T-helper 2 cell treated with Interferon-gamma antibody and Interleukin-4, amounts not matched to agents 5 μg/mL and 100 μg/mL, for 36 hours (primary cell): ENCODE results near the gene SMIM38.
"Not testable (repeated sequence)": the region's sequence is repeated elsewhere in the genome, so short reads cannot be mapped to it uniquely, and the experiment has no call there.

Experiments used
- DNase-seq: peaks from one replicate; pipeline ENCODE4 v3.0.0; 2021; ENCODE audit warnings: low spot score
- H3K27ac Mint-ChIP-seq: one replicate; pipeline ENCODE4 v1.8.0; 2021; ENCODE audit warnings: mild to moderate bottlenecking, mixed read lengths
- H3K27me3 Mint-ChIP-seq: one replicate; pipeline ENCODE4 v1.8.0; 2021; ENCODE audit warnings: low read depth, mixed read lengths
- H3K36me3 Mint-ChIP-seq: one replicate; pipeline ENCODE4 v1.8.0; 2021; ENCODE audit warnings: low read depth, mixed read lengths
- H3K4me1 Mint-ChIP-seq: one replicate; pipeline ENCODE4 v1.8.0; 2021; ENCODE audit warnings: low read depth, mixed read lengths
- H3K4me3 Mint-ChIP-seq: one replicate; pipeline ENCODE4 v1.8.0; 2022; ENCODE audit warnings: mild to moderate bottlenecking, moderate library complexity, mixed read lengths
- H3K9me3 Mint-ChIP-seq: one replicate; pipeline ENCODE4 v1.8.0; 2021; ENCODE audit warnings: mixed read lengths

SMIM38 gene

DNA sequence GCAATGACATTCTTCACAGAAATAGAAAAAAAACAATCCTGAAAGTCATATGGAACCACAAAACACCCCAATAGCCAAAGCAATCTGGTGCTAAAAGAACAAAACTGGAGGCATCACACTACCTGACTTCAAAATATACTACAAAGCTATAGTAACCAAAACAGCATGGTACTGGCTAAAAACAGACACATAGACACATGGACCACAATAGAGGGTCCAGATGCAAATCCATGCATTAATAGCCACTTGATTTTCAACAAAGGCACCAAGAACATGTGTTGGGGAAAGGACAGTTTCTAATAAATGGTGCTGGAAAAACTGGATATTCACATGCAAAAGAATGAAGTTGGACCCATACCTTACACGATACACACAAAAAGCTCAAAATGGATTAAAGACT lies 27.9 kb upstream of the SMIM38 start:
- peaks cover 9% of the 10 kb centered on the region for H3K4me1 Mint-ChIP-seq
- DNase-seq, result no peak
- no peaks in the 10 kb centered on the region for H3K36me3 Mint-ChIP-seq
- H3K27me3 Mint-ChIP-seq, result no peaks in the 10 kb centered on the region
- H3K9me3 Mint-ChIP-seq, result peaks cover 11% of the 10 kb centered on the region
- no peak overlapping the region for H3K4me3 Mint-ChIP-seq
- no peak overlapping the region for H3K27ac Mint-ChIP-seq

DNA sequence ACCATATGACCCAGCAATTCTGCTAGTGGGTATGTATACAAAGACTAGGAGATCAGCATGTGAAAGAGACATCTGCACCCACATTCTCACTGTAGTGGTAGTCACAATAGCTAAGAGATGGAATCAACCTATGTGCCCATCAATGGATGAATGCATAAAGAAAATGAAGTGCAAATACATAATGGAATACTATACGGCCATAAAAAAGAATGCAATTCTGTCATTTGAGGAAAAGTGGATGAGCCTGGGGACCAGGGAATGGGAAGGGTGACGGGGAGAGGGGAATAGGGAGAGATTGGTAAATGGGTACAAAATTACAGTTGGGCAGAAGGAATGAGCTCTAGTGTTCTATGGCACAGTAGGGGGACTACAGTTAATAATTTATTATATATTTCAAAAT lies 26.7 kb upstream of the SMIM38 start:
- no peak for DNase-seq
- Mint-ChIP-seq H3K9me3 (peaks cover 22% of the 10 kb centered on the region), H3K4me1 (peaks cover 4% of the 10 kb centered on the region), H3K27me3 (no peaks in the 10 kb centered on the region), H3K36me3 (peaks cover under 1% of the 10 kb centered on the region), H3K4me3 (no peak overlapping the region), H3K27ac (no peak overlapping the region)

DNA sequence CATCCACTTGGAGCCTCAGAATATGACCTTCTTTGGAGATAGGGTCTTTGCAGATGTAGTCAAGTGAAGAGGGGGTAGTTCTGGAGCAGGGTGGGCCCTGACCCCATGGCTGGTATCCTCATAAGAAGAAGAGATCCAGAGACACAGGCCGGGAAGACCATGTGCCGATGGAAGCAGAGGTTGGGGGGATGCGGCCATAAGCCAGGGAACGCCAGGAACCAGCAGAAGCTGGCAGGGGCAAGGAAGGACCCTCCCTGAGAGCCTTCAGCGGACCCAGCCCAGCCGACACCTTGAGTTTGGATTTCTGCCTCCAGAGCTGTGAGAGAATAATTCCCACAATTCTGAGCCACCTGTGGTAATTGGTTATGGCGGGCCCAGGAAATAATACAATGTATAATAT lies 26.1 kb upstream of the SMIM38 start:
- no peak for DNase-seq
- Mint-ChIP-seq H3K27me3 (no peaks in the 10 kb centered on the region), H3K27ac (no peak overlapping the region), H3K9me3 (peaks cover 22% of the 10 kb centered on the region), H3K4me1 (no peaks in the 10 kb centered on the region), H3K36me3 (peaks cover 2% of the 10 kb centered on the region), H3K4me3 (no peak overlapping the region)

DNA sequence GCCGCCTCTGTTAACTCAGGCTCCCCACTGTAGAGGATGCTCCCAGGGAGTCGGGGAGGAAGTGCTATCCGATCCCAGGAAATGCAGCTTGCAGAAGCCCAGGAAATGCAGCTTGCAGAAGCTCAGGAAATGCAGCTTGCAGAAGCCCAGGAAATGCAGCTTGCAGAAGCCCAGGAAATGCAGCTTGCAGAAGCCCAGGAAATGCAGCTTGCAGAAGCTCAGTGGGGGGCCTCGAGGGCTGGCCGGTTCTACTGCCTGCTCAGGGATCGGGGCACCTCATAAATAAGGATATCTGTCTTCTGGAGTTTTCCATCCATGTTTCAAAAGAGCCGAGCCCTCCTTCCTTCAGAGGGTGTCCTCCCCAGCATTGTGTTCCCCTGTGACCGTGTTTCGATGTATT lies 25.1 kb upstream of the SMIM38 start:
- H3K4me1 Mint-ChIP-seq, result no peaks in the 10 kb centered on the region
- H3K4me3 Mint-ChIP-seq, result no peak overlapping the region

DNA sequence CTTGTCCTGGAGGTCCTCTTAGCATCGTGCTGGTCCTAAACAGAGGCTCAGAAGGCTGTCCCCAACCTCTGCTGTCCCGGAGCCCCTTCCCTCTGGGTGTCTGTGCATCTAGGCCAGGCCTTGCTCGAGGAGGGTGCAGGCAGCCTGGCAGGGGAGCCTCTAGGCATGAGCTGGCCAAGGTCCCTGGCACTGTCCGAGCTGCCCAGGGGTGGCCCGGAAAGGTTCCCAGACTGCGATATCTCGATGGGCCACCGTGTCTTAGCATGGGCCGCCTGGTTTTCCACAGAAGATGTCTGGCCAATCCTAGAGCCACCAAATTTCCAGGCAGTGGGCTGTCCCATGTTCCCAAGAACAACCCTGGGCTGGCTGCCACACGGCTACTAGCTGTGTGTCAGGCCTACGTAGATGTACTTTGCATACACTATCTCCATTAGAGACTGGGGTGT lies 24.6 kb upstream of the SMIM38 start:
- peaks cover 27% of the 10 kb centered on the region for H3K9me3 Mint-ChIP-seq
- peaks cover 2% of the 10 kb centered on the region for H3K36me3 Mint-ChIP-seq
- no peak for DNase-seq
- no peaks in the 10 kb centered on the region for H3K4me1 Mint-ChIP-seq
- no peaks in the 10 kb centered on the region for H3K27me3 Mint-ChIP-seq
- H3K27ac Mint-ChIP-seq, result no peak overlapping the region
- H3K4me3 Mint-ChIP-seq, result no peak overlapping the region

More for the DNA sequence above, 25.1 kb upstream of the SMIM38 start:
- DNase-seq, result no peak
- Mint-ChIP-seq H3K36me3 (peaks cover 2% of the 10 kb centered on the region), H3K9me3 (peaks cover 22% of the 10 kb centered on the region), H3K27ac (no peak overlapping the region), H3K27me3 (no peaks in the 10 kb centered on the region)

DNA sequence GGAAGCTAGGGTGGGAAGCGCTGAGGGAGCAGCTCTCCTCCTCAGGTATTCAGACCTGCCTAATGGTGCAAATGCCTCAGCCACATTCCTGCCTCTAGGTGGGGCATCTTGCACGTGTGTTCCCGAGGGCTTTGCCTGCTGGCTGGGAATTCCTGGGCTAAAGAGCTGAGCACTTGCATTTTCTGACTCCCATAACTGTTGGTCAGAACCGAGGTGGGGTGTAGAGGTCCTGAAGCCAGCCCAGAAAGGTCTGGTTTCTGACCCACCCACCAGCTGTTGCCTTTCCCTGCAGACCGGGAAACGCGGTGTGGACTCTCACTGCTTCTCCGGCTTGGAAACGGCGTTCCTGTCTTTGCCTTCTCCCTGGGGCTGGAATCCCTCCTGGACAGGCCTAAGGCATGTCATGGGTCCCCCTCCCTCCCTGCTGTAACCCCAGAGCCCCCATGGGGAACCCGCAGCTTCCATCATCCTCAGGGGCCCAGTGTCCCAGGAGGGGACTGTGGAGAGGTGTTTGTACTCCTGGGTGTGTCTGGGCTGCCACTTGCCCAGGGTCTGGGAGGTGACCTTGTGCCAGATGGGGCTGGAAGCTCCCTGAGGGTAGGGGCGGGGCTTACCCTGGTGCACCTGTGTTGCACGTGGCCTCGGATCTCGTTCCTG lies 24.0 kb upstream of the SMIM38 start:
- Mint-ChIP-seq H3K4me3 (no peak overlapping the region), H3K4me1 (no peaks in the 10 kb centered on the region), H3K27ac (no peak overlapping the region), H3K9me3 (peaks cover 28% of the 10 kb centered on the region), H3K36me3 (peaks cover 2% of the 10 kb centered on the region), H3K27me3 (no peaks in the 10 kb centered on the region)
- DNase-seq, result no peak

DNA sequence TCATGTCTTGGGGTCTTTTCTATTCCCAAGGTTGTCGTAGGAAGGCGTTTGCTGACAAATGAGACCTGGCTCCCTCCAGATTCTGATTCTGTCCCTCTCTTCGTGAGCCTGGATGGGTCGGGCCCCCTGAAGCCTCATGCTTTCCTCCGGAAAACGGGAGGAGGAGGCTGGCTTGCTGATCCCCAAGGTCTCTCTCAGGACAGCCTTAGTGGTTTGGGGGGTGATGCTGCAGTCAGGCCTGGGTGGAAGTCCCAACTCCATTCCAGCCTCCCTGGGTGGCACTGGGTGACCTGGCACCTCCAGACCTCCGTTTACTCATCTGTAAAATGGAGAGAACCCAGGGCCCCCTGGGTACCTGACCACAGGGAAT lies 23.4 kb upstream of the SMIM38 start:
- Mint-ChIP-seq H3K9me3 (peaks cover 28% of the 10 kb centered on the region), H3K4me1 (no peaks in the 10 kb centered on the region), H3K36me3 (peaks cover 2% of the 10 kb centered on the region), H3K4me3 (no peak overlapping the region), H3K27me3 (no peaks in the 10 kb centered on the region), H3K27ac (no peak overlapping the region)
- DNase-seq, result no peak

DNA sequence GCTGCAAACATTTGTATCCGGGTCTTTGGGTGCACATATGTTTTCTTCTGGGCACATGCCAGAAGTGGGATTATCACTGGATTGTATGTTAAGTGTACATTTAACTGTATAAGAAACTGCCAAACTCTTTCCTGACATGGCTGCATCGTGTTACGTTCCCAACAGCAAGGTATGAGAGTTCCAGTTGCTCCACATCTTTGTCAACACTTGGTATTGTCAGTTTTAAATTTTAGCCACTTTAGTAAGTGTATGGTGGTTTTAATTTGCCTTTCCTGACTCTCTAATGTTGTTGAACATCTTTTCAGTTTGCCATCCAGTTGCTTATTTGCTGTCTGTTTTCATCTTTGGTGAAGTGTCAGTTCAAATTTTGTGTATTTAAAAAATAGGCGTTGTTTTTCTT lies 22.5 kb upstream of the SMIM38 start:
- Mint-ChIP-seq H3K36me3 (peaks cover 2% of the 10 kb centered on the region), H3K4me3 (no peak overlapping the region), H3K27me3 (no peaks in the 10 kb centered on the region), H3K27ac (no peak overlapping the region), H3K9me3 (peaks cover 23% of the 10 kb centered on the region), H3K4me1 (no peaks in the 10 kb centered on the region)
- no peak for DNase-seq

DNA sequence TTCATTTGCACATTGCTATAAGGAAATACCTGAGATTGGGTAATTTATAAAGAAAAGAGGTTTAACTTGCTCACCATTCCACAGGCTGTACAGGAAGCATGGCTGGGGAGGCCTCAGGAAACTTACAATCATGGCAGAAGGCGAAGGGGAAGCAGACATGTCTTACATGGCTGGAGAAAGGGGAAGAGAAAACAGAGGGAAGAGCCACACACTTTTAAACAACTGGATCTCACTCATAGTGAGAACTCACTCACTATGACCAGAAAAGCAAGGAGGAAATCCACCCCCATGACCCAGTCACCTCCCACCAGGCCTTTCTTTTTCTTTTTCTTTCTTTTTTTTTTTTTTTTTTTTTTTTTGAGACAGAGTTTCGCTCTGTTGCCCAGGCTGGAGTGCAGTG lies 21.6 kb upstream of the SMIM38 start:
- peaks cover 18% of the 10 kb centered on the region for H3K9me3 Mint-ChIP-seq
- not testable (repeated sequence) for H3K4me1 Mint-ChIP-seq, H3K36me3 Mint-ChIP-seq, DNase-seq, H3K27me3 Mint-ChIP-seq, H3K4me3 Mint-ChIP-seq, H3K27ac Mint-ChIP-seq

DNA sequence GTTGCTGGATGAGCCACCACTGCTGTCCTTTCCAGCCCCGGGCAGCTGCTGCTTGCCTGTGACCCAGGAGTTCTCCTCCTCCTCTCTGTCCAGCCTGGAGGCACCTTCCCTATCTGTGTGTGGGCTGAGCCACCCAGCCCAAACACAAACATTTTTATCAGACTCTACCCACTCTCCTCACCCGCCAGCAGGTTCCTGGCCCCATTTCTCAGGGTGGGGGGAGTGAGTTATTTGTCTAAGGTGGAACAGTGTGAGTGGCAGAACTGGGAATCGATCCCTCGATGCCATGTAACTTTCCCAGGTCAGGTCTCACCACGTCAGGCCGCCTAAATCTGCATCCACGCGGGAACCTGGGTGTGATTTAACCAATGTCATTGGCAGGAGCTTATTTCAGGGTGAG lies 20.8 kb upstream of the SMIM38 start:
- Mint-ChIP-seq H3K36me3 (peaks cover 2% of the 10 kb centered on the region), H3K4me1 (no peaks in the 10 kb centered on the region), H3K9me3 (peaks cover 18% of the 10 kb centered on the region), H3K27ac (no peak overlapping the region), H3K4me3 (no peak overlapping the region), H3K27me3 (no peaks in the 10 kb centered on the region)
- DNase-seq, result no peak

DNA sequence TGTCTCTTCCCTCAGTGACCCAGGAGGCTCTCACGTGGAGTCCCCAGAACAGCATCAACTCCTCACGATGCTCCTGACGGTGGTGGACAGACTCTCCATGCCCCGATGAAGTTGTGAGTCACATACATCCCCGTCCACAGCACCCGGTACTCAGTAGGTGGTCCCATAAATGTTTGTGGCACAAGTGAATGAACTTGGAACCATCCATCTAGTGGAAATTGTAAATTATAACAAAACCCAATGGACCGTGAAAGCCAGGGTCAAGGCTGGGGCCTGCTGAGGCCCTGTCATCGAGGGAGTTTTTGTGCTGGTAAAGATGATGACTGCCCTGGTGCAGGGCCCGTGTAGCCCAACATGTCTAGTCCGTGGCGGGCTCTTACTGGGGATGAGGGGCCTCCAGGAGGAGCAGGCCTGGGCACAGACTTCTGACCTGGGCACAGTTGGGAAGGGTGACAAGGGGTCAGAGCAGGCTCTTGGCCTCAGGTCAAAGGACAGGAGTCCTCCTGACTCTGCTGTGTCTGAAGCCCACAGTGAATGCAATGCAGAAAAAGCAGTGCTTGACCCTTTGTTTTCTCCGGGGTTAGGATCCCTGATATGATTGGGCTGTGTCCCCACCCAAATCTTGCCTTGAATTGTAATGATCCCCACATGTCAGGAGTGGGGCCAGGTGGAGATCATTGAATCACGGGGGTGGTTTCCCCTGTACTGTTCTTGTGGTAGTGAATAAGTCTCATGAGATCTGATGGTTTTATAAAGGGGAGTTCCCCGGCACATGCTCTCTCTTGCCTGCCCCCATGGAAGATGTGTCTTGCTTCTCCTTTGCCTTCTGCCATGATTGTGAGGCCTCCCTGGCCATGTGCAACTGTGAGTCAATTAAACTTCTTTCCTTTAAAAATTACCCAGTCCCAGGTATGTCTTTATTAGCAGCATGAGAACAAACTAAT lies 20.0 kb upstream of the SMIM38 start:
- H3K4me1 Mint-ChIP-seq, result no peaks in the 10 kb centered on the region
- H3K9me3 Mint-ChIP-seq, result peaks cover 18% of the 10 kb centered on the region
- no peak overlapping the region for H3K27ac Mint-ChIP-seq
- DNase-seq, result no peak
- H3K27me3 Mint-ChIP-seq, result no peaks in the 10 kb centered on the region
- peaks cover 2% of the 10 kb centered on the region for H3K36me3 Mint-ChIP-seq
- no peak overlapping the region for H3K4me3 Mint-ChIP-seq

DNA sequence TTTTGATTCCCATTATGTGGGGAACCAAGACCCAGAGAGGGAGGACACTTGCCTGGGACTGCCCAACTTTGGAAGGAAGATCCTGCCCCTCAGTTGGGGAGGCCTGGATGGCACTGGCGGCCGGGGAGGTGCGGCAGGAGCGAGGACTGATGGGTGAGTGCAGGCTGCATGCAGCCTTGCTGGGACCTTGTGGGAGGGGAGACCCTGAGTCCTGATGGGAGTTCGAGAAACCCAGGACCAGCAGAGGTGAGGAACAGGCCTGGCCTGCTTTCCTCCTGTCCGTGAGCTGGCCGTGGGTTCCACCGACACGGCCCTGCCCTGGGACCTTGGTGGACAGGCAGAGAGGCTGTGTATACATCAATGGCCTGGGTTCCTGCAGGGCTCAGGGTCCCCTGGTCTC lies 19.3 kb upstream of the SMIM38 start:
- no peaks in the 10 kb centered on the region for H3K27me3 Mint-ChIP-seq
- peaks cover 18% of the 10 kb centered on the region for H3K9me3 Mint-ChIP-seq
- H3K36me3 Mint-ChIP-seq, result peaks cover 2% of the 10 kb centered on the region
- H3K27ac Mint-ChIP-seq, result no peak overlapping the region
- no peak overlapping the region for H3K4me3 Mint-ChIP-seq
- DNase-seq, result no peak
- no peaks in the 10 kb centered on the region for H3K4me1 Mint-ChIP-seq

DNA sequence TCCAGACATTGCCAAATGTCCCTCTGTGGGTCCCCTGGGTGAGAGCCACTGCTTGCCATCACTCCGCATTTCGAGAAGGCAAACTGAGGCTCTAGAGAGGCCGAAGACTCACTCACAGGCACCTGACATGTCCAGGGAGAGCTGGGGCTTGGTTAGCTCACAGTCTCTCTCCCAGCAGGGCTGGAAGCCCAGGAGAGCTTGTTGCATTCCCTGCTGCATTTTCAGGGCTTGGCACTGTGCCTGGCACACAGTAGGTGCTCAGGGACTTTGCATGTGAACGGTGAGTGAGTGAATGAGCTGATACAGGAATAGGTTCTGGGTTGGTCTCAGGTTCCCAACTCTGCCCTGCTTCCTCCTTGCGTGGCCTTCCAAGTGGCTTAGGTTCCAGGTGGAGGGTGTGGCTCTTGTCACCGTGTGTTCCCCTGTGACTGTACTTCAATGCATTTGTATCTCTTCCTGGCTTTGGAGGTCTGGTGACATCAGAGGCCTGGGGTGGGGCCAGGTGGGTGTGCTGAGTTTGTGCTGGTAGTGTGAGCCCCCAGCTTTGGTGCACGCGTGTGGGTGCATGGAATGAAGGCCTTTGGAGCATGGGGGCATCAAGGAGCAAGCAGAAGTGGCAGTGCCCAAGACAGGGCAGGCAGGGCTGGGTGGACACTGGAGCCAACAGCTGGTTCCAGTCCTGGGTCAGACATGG lies 18.4 kb upstream of the SMIM38 start:
- Mint-ChIP-seq H3K36me3 (peaks cover 2% of the 10 kb centered on the region), H3K27ac (no peak overlapping the region), H3K4me1 (no peaks in the 10 kb centered on the region), H3K27me3 (no peaks in the 10 kb centered on the region), H3K4me3 (no peak overlapping the region), H3K9me3 (peaks cover 18% of the 10 kb centered on the region)
- DNase-seq, result no peak

DNA sequence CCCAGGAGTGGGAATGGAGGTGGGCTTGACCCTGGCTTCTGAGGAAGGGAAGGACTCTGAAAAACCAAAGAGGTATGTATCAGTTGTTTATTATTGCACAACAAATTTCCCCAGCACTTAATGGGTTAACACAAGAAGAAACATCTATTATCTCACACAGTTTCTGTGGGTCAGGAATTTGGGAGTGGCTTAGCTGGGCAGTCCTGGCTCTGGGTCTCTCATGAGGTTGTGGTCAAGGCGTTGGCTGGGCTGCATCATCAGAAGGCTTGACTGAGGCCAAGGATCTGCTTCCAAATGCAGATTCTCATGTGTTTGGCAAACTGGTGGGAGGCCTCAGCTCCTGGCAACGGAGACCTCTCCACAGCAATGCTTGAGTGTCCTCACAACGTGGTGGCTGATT lies 17.5 kb upstream of the SMIM38 start:
- no peaks in the 10 kb centered on the region for H3K27me3 Mint-ChIP-seq
- no peak overlapping the region for H3K27ac Mint-ChIP-seq
- H3K4me1 Mint-ChIP-seq, result no peaks in the 10 kb centered on the region
- no peak overlapping the region for H3K4me3 Mint-ChIP-seq
- peaks cover 2% of the 10 kb centered on the region for H3K36me3 Mint-ChIP-seq
- no peak for DNase-seq
- peaks cover 14% of the 10 kb centered on the region for H3K9me3 Mint-ChIP-seq
